Breast epithelium (tissue), 3 donors: Measurements from ENCODE around the gene BABAM2.

Experiments used
- CTCF ChIP-seq, 3 donors: fragments of 450-650 bp; IDR thresholded peaks; one replicate each; pipeline ENCODE4 v1.5.1; 2016 to 2017; ENCODE audit warnings: antibody characterized with exemption in 3 of 3, mild to moderate bottlenecking in 3 of 3, moderate library complexity in 3 of 3
- POLR2AphosphoS5 ChIP-seq, 3 donors: sonication (generic); formaldehyde crosslinking; IDR thresholded peaks; one replicate each; pipeline ENCODE4 v1.6.1; 2017; ENCODE audit warnings: antibody characterized with exemption in 3 of 3

GRCh38 chr2:28277466-28277865, 386.9 kb downstream of the BABAM2 start:
- no peak for TF ChIP-seq CTCF (IDR thresholded peaks at IDR 0.05)
- TF ChIP-seq POLR2AphosphoS5 (IDR thresholded peaks at IDR 0.05), result no peak
